Memory B cell (primary cell): ENCODE data around the gene GSPT1.
"Not testable (repeated sequence)": the region's sequence is repeated elsewhere in the genome, so short reads cannot be mapped to it uniquely, and the experiment has no call there.

Experiments used
- ATAC-seq: fragments of 150-1000 bp; cut with Tn5 transposase; 2 replicates; pipeline ENCODE4 v1.10.0; 2021; ENCODE audit warnings: low read depth, mild to moderate bottlenecking, moderate library complexity
- DNase-seq, 2 donors: peaks; one replicate each; pipeline ENCODE4 v3.0.0; 2022; ENCODE audit warnings: low spot score in 2 of 2
- H3K27ac Mint-ChIP-seq: one replicate; pipeline ENCODE4 v1.8.0; 2022; ENCODE audit warnings: mild to moderate bottlenecking, moderate library complexity, mixed read lengths
- H3K27me3 Mint-ChIP-seq: one replicate; pipeline ENCODE4 v1.8.0; 2022; ENCODE audit warnings: mixed read lengths
- H3K36me3 Mint-ChIP-seq: one replicate; pipeline ENCODE4 v1.8.0; 2022; ENCODE audit warnings: mild to moderate bottlenecking, mixed read lengths
- H3K4me1 Mint-ChIP-seq: one replicate; pipeline ENCODE4 v1.8.0; 2022; ENCODE audit warnings: mixed read lengths
- H3K4me3 Mint-ChIP-seq: one replicate; pipeline ENCODE4 v1.8.0; 2022; ENCODE audit warnings: mild to moderate bottlenecking, moderate library complexity, mixed read lengths
- H3K9me3 Mint-ChIP-seq: one replicate; pipeline ENCODE4 v1.8.0; 2022; ENCODE audit warnings: mixed read lengths

Gene GSPT1

DNA sequence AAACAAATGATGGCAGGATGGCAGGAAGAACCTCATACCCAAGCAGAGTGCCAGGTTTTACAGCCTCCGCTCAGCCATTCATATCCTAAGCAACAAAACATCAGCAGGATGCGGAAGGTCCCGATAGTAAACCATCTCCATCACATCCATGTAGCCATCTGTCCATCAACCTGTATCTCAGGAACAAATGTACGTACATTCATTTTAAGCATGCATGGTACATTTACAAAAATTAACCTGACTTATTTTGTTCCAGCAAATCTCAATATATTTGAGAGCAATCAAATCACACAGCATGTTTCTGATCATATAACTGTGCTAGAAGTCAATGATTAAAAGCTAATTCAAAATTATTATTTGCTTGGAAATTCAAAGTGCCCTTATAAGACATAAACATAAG, 26.2 kb upstream of the GSPT1 start, which contains the start of gene NPIPB2:
NPIPB2 (minus strand) TSS at position 101 of the 400 bp plus-strand sequence; CDS start at position 101, 0 bp downstream.
- H3K27ac Mint-ChIP-seq, DNase-seq, H3K27me3 Mint-ChIP-seq, H3K36me3 Mint-ChIP-seq, H3K4me3 Mint-ChIP-seq, H3K4me1 Mint-ChIP-seq, H3K9me3 Mint-ChIP-seq, ATAC-seq: not testable (repeated sequence)

- H3K4me3 Mint-ChIP-seq, H3K4me1 Mint-ChIP-seq, ATAC-seq, H3K27ac Mint-ChIP-seq, H3K36me3 Mint-ChIP-seq, H3K27me3 Mint-ChIP-seq, DNase-seq, H3K9me3 Mint-ChIP-seq: not testable (repeated sequence)
Observed at GRCh38 chr16:11927350-11927749, 11.6 kb upstream of the GSPT1 start.

DNA sequence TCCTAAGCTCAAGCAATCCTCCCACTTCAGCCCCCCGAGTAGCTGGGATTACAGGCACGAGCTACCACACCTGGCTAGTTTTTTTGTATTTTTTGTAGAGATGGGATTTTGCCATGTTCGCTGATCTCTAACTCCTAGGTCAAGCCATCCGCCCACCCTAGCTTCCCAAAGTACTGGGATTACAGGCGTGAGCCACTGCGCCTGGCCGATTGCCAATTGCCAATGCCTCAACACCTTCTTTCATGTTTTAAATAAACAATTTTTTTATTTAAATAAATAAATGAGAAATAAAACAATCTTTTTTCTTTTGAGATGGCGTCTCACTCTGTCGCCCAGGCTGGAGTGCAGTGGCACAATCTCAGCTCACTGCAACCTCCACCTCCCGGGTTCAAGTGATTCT, 8.3 kb upstream of the GSPT1 start:
- H3K36me3 Mint-ChIP-seq, H3K4me1 Mint-ChIP-seq, H3K27ac Mint-ChIP-seq, H3K27me3 Mint-ChIP-seq, H3K9me3 Mint-ChIP-seq, DNase-seq, H3K4me3 Mint-ChIP-seq, ATAC-seq: not testable (repeated sequence)

GRCh38 chr16:11916524-11917285, 949 bp upstream of the GSPT1 start:
- DNase-seq (no peak), ATAC-seq (no peak)
- Mint-ChIP-seq H3K27me3 (peaks cover 3% of the 10 kb centered on the region), H3K9me3 (no peaks in the 10 kb centered on the region), H3K4me1 (peaks cover 28% of the 10 kb centered on the region), H3K36me3 (peaks cover 1% of the 10 kb centered on the region), H3K27ac (peak overlapping the region; percentile 85), H3K4me3 (peak overlapping the region; percentile 88)

DNA sequence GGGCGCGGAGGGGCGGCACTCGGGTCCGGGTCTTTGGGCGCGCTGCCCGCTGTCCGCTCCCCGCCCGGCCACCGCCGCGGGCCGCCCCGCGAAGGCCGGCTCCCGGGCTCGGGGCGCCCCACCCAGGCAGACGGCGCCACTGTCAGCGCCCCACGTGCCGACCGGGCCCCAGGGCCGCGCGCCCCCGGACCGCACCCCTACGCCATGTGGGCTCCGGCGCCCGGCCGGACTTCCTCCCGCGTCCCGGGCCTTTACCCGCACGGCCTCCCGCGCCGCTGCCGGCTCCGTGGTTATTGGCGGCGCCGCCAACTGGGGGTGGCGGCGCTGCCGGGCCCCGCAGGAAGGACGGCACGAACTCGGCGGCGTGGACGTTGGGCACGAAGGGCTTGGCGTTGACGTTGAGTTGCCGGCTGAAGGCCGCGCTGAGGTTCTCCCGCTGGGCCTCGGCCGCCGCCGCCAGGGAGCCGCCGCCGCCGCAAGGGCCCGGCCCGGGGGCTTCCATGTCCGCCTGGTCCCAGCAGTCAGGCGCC, 577 bp downstream of the GSPT1 start:
- Mint-ChIP-seq H3K4me3 (peak overlapping the region; percentile 88), H3K36me3 (peaks cover 1% of the 10 kb centered on the region), H3K27ac (peak overlapping the region; percentile 90), H3K4me1 (peaks cover 35% of the 10 kb centered on the region), H3K9me3 (no peaks in the 10 kb centered on the region), H3K27me3 (peaks cover 3% of the 10 kb centered on the region)
- ATAC-seq (peak; percentile 13), DNase-seq (peak; percentile 16 to 57)

DNA sequence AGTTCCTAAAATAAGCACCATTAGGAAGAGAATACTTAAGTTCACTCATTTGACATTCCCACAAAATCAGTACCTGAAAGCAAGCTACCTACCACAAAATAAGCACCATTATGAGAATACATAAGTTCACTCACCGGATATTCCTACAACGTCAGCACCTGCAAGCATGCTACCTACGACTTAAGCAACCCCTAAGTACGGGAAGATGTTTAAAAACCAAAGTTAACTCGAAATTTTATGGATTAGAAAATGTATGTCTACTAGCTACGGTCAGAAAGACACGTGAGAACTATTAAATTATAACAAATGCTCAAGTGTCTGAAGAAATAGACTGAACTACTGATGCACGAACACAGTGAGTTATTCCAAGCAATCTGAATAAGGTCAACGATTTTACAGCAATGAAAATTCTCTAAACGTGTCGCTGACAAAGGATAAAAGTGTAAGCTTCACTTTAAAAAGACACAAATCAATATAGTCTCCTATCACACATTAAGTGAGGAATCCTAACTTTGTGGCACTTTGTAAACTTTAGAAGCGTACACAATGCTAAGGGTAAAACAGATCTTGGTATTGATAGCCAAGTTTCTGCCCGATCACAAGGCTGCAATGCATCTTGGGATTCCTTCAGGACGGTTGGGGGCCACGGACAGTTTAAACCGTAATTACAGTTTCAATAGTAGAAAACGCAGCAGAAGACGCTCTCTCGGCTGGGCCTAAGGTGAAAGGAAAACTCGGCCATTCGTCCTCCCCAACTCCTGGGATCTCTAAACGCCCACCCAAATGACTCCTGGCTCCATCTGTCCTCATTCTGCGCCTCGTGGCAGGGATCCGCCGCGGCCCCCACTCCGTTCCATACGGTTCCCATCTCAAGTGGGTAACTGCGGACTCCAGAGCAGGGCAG, 1.3 kb downstream of the GSPT1 start:
- Mint-ChIP-seq H3K4me1 (peaks cover 36% of the 10 kb centered on the region), H3K27ac (peak overlapping the region; percentile 90), H3K27me3 (no peaks in the 10 kb centered on the region), H3K9me3 (no peaks in the 10 kb centered on the region), H3K4me3 (peak overlapping the region; percentile 85), H3K36me3 (peaks cover 1% of the 10 kb centered on the region)
- no peak for ATAC-seq
- DNase-seq = peak in 1 of 2 donors; percentile 36

DNA sequence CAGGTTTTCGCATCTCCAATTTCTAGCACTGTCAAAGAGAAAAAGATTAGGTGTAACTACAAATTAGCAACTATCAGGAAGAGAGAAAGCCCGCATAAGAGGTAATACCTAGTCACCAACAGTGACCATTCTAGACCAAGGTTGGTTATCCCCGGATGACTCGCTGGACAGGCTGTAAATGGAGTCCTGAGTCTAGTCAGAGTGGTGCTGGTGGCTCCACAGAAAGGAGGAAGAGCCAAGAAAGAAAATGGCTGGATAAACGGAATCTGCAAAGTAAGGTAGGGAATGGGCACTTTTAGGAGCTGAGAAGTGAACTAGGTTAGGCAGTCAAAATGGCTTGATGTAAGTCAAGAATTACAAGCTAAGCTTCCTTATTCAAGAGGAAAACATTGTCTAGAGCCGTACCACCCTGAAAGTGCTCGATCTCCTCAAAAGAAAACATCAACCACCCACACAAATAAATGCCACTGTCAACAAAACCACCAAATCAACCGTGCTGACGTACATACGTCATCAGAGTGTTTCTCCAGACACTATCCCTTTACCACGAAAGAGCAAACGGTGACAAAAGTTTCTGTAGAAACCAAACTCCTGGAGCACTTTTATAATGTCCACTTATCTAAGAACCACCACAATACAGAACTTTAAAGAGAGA, 2.2 kb downstream of the GSPT1 start:
- peaks cover 1% of the 10 kb centered on the region for H3K36me3 Mint-ChIP-seq
- no peaks in the 10 kb centered on the region for H3K27me3 Mint-ChIP-seq
- no peaks in the 10 kb centered on the region for H3K9me3 Mint-ChIP-seq
- H3K4me3 Mint-ChIP-seq = peak overlapping the region; percentile 85
- peak overlapping the region; percentile 90 for H3K27ac Mint-ChIP-seq
- ATAC-seq (peak; percentile 13), DNase-seq (peak in 1 of 2 donors; percentile 14)
- peaks cover 36% of the 10 kb centered on the region for H3K4me1 Mint-ChIP-seq

GRCh38 chr16:11909653-11910545, 5.9 kb downstream of the GSPT1 start:
- Mint-ChIP-seq H3K4me3 (no peak overlapping the region), H3K4me1 (peaks cover 41% of the 10 kb centered on the region), H3K36me3 (peaks cover 3% of the 10 kb centered on the region), H3K27me3 (no peaks in the 10 kb centered on the region), H3K27ac (no peak overlapping the region), H3K9me3 (no peaks in the 10 kb centered on the region)
- ATAC-seq (no peak), DNase-seq (no peak)

DNA sequence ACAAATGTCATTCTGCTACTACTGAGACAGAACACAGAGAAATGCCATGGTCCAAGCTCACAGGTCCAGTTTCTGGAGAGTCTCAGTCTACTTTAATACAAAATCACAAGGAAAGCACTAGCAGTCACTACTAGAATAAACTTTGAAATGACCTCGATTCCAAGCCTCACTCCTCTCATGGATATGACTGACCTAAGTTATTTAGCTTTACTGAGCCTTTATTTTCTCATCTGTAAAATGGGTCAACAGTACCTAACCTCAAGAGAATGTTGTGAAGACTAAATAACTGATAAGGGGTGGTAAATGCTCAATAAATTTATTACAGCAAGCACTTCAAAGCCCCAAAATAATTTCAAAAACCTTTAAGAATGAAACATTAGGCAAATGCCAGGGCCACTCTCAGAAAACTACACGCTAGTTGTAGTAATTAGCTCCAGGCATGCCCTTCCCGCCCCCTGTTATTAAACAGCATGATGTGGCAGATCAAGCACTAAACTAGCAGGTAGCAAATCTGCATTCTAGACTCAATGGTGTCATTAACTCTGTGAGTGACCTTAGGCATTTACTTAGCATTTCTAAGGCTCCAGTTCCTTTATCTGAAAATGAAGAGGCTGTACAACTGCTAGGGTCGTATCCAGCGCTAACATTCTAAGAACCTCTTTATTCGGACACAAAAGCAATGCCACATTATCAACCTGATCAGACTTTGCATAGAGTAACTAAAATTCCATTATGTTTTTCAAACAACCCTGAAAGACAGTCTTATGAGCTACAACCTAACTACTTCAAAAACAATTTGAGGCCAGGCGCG, 8.4 kb downstream of the GSPT1 start:
- ATAC-seq (no peak), DNase-seq (no peak)
- H3K4me3 Mint-ChIP-seq = no peak overlapping the region
- H3K4me1 Mint-ChIP-seq = peaks cover 25% of the 10 kb centered on the region
- H3K36me3 Mint-ChIP-seq = peaks cover 5% of the 10 kb centered on the region
- no peaks in the 10 kb centered on the region for H3K27me3 Mint-ChIP-seq
- no peaks in the 10 kb centered on the region for H3K9me3 Mint-ChIP-seq
- no peak overlapping the region for H3K27ac Mint-ChIP-seq

- Mint-ChIP-seq H3K27ac (no peak overlapping the region), H3K9me3 (no peaks in the 10 kb centered on the region), H3K4me3 (no peak overlapping the region), H3K4me1 (peaks cover 26% of the 10 kb centered on the region), H3K36me3 (peaks cover 4% of the 10 kb centered on the region), H3K27me3 (no peaks in the 10 kb centered on the region)
- no peak for DNase-seq
- ATAC-seq = no peak
Observed at GRCh38 chr16:11903906-11904305, 11.8 kb downstream of the GSPT1 start.

DNA sequence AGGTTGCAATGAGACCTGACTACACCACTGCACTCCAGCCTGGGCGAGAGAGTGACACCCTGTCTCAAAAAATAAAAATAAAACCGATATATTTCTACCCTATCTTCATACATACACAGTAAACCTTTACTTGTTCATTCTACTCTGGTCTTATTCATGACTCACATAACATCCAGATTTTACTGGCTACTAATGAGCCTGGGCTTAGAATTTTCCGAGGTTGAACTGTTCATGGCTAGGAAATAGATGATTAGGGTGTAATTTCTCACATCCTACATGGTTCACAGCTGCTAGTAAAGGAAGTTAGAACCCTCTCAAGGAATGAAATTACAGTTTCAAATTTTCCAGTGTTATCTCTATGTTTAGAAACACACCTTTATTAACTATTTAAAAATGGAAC, 14.7 kb downstream of the GSPT1 start:
- Mint-ChIP-seq H3K27ac (no peak overlapping the region), H3K27me3 (no peaks in the 10 kb centered on the region), H3K36me3 (peaks cover 5% of the 10 kb centered on the region), H3K9me3 (no peaks in the 10 kb centered on the region), H3K4me3 (no peak overlapping the region), H3K4me1 (peaks cover 19% of the 10 kb centered on the region)
- DNase-seq = no peak
- no peak for ATAC-seq

DNA sequence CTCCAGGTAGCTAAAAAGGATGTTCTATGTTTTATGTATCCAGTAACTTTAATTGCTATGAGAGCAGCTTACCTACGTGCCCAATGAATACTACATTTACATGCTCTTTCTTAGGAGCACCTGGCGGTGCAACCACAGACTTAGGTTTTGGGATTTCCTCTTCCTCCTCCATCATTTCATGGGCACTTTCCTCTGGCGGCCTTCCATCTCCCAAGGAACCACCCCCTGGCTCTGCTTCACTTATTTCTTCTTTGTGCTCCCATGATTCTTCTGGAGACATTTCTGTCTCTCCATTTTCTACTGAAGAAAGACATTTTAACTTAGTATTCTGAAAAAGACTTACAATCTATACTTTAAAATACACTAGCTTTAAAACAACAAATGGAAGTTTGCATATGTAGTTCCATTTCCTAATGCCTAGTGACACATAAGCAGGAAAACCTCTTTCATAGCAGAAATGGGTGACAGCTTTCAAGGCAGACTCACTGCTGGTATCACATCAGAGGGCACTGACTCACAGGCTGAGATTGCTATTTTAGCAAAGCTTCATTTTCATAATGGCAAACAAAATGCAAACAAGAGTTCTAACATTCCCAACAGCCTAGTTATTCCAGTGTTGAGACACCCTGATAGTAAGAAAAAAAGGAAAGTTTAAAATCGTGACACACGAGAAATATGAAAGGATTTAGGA, 19.1 kb downstream of the GSPT1 start:
- H3K27me3 Mint-ChIP-seq = no peaks in the 10 kb centered on the region
- no peaks in the 10 kb centered on the region for H3K9me3 Mint-ChIP-seq
- peaks cover 13% of the 10 kb centered on the region for H3K4me1 Mint-ChIP-seq
- H3K4me3 Mint-ChIP-seq = no peak overlapping the region
- DNase-seq (no peak), ATAC-seq (no peak)
- H3K27ac Mint-ChIP-seq = peak overlapping the region; percentile 1
- H3K36me3 Mint-ChIP-seq = peaks cover 7% of the 10 kb centered on the region
